ENCODE data around the gene TMPRSS11A. TPM values are rescaled to one million over a fixed set of nuclear protein-coding genes. Genes with fewer than 3 reads are reported as not detected.

Gene TMPRSS11A
- polyA plus RNA-seq, 1 experiment: not detected

GRCh38 chr4:67983333-67983732 lies 20.0 kb upstream of the TMPRSS11A start:
- H3K4me3 ChIP-seq (ENCODE audit: low read depth, low read length): no peak overlapping the region
- no peak for DNase-seq (ENCODE audit: low read depth)
- POLR2A ChIA-PET: no interaction called here
- no peak for TF ChIP-seq CTCF (IDR thresholded peaks at IDR 0.05; ENCODE audit: insufficient read depth, low read depth, low read length)
- CTCF ChIA-PET: interaction anchor here (0.6 kb wide), 1 partner anchor 80 kb away, joined by 3 read pairs; no protein-coding TSS in a partner anchor
- no peaks in the 10 kb centered on the region for H3K36me3 ChIP-seq (ENCODE audit: control insufficient read depth, insufficient read depth, low read length)
- no peaks in the 10 kb centered on the region for H3K27me3 ChIP-seq (ENCODE audit: control insufficient read depth, insufficient read depth, low read length)

GRCh38 chr4:67980512-67980911 lies 17.2 kb upstream of the TMPRSS11A start:
- H3K4me3 ChIP-seq (ENCODE audit: low read depth, low read length): no peak overlapping the region
- TF ChIP-seq CTCF (IDR thresholded peaks at IDR 0.05; ENCODE audit: insufficient read depth, low read depth, low read length): no peak
- no peaks in the 10 kb centered on the region for H3K36me3 ChIP-seq (ENCODE audit: control insufficient read depth, insufficient read depth, low read length)
- CTCF ChIA-PET: interaction anchor here (0.6 kb wide), 1 partner anchor 318 kb away, joined by 3 read pairs; no protein-coding TSS in a partner anchor
- DNase-seq (ENCODE audit: low read depth): no peak
- POLR2A ChIA-PET: no interaction called here
- no peaks in the 10 kb centered on the region for H3K27me3 ChIP-seq (ENCODE audit: control insufficient read depth, insufficient read depth, low read length)

GRCh38 chr4:67973608-67974007 lies 10.3 kb upstream of the TMPRSS11A start:
- H3K27me3 ChIP-seq (ENCODE audit: control insufficient read depth, insufficient read depth, low read length): no peaks in the 10 kb centered on the region
- no peak for DNase-seq (ENCODE audit: low read depth)
- CTCF ChIA-PET: no interaction called here
- H3K36me3 ChIP-seq (ENCODE audit: control insufficient read depth, insufficient read depth, low read length): no peaks in the 10 kb centered on the region
- TF ChIP-seq CTCF (IDR thresholded peaks at IDR 0.05; ENCODE audit: insufficient read depth, low read depth, low read length): no peak
- POLR2A ChIA-PET: no interaction called here
- H3K4me3 ChIP-seq (ENCODE audit: low read depth, low read length): no peak overlapping the region

GRCh38 chr4:67954890-67955289 lies 8.4 kb downstream of the TMPRSS11A start:
- ChIA-PET POLR2A (no interaction called here), CTCF (no interaction called here)
- TF ChIP-seq CTCF (IDR thresholded peaks at IDR 0.05; ENCODE audit: insufficient read depth, low read depth, low read length): no peak
- Histone ChIP-seq H3K4me3 (ENCODE audit: low read depth, low read length) (no peak overlapping the region), H3K36me3 (ENCODE audit: control insufficient read depth, insufficient read depth, low read length) (no peaks in the 10 kb centered on the region), H3K27me3 (ENCODE audit: control insufficient read depth, insufficient read depth, low read length) (no peaks in the 10 kb centered on the region)
- DNase-seq (ENCODE audit: low read depth): no peak

GRCh38 chr4:67941074-67941473 lies 22.2 kb downstream of the TMPRSS11A start:
- no peak overlapping the region for H3K4me3 ChIP-seq (ENCODE audit: low read depth, low read length)
- POLR2A ChIA-PET: no interaction called here
- H3K36me3 ChIP-seq (ENCODE audit: control insufficient read depth, insufficient read depth, low read length): no peaks in the 10 kb centered on the region
- CTCF ChIA-PET: no interaction called here
- no peak for TF ChIP-seq CTCF (IDR thresholded peaks at IDR 0.05; ENCODE audit: insufficient read depth, low read depth, low read length)
- DNase-seq (ENCODE audit: low read depth): no peak
- H3K27me3 ChIP-seq (ENCODE audit: control insufficient read depth, insufficient read depth, low read length): no peaks in the 10 kb centered on the region; the same call in 1 of the 2 replicates
